Activated CD4-positive, alpha-beta T cell treated with anti-CD3 and anti-CD28 coated beads for 36 hours (primary cell): ENCODE results near the gene EEF1AKMT2. TPM values are rescaled to one million over a fixed set of nuclear protein-coding genes. Genes with fewer than 3 reads are reported as not detected.
A peak's percentile ranks its signal among the peaks of the same experiment; 100 is the strongest.
"Not testable (repeated sequence)": the region's sequence is repeated elsewhere in the genome, so short reads cannot be mapped to it uniquely, and the experiment has no call there.

Source experiments
- ATAC-seq: fragments of 200-7000 bp; cut with Tn5 transposase; one replicate; pipeline ENCODE4 v1.10.0; 2021; ENCODE audit warnings: mild to moderate bottlenecking, moderate library complexity
- CTCF ChIA-PET: fragments of 350-600 bp; sonication (Branson Sonifier 250); formaldehyde crosslinking; loops from one replicate; lab custom pipeline; 2021; ENCODE audit warnings: antibody characterized with exemption; lab: Charles Lee
- POLR2A ChIA-PET: fragments of 350-600 bp; sonication (Branson Sonifier 250); formaldehyde crosslinking; loops from one replicate; lab custom pipeline; 2021; ENCODE audit warnings: antibody characterized with exemption, inconsistent platforms; lab: Charles Lee
- DNase-seq: peaks from one replicate; pipeline ENCODE4 v3.0.0-alpha.2; 2020
- H3K27ac Mint-ChIP-seq: one replicate; pipeline ENCODE4 v1.8.0; 2021; ENCODE audit warnings: mixed read lengths
- H3K27me3 Mint-ChIP-seq: one replicate; pipeline ENCODE4 v1.8.0; 2021; ENCODE audit warnings: mixed read lengths
- H3K36me3 Mint-ChIP-seq: one replicate; pipeline ENCODE4 v1.8.0; 2021; ENCODE audit warnings: low read depth, mixed read lengths
- H3K4me1 Mint-ChIP-seq: one replicate; pipeline ENCODE4 v1.8.0; 2021; ENCODE audit warnings: mixed read lengths
- H3K4me3 Mint-ChIP-seq: one replicate; pipeline ENCODE4 v1.8.0; 2021; ENCODE audit warnings: mild to moderate bottlenecking, moderate library complexity, mixed read lengths
- H3K9me3 Mint-ChIP-seq: one replicate; pipeline ENCODE4 v1.8.0; 2021; ENCODE audit warnings: low read depth, mixed read lengths
- intact Hi-C, 2 experiments: fragments of 100-400 bp; cut with DNase I in 1 of 2; cut with micrococcal nuclease in 1 of 2; formaldehyde crosslinking; loops; one replicate each; pipeline versions ENCODE4 v1.14.2 to v1.15.1; 2022 to 2024; cut with DNase I, micrococcal nuclease
- total RNA-seq, 2 experiments: library from RNA; stranded (reverse); gene quantifications; one replicate each; pipeline ENCODE4 v1.2.3, GENCODE V29; 2021

Gene EEF1AKMT2
- total RNA-seq, 2 experiments from 2014 or later = 21.4 to 28.4 TPM

GRCh38 chr10:124821520-124821919, 29.8 kb upstream of the EEF1AKMT2 start:
- Mint-ChIP-seq H3K36me3 (peaks cover 28% of the 10 kb centered on the region), H3K9me3 (no peaks in the 10 kb centered on the region), H3K4me3 (no peak overlapping the region), H3K27me3 (no peaks in the 10 kb centered on the region), H3K27ac (no peak overlapping the region), H3K4me1 (peaks cover 2% of the 10 kb centered on the region)
- intact Hi-C loops = no loop called here
- ChIA-PET CTCF (no interaction called here), POLR2A (no interaction called here)
- DNase-seq (no peak), ATAC-seq (no peak)

GRCh38 chr10:124820121-124820520, 28.4 kb upstream of the EEF1AKMT2 start:
- ATAC-seq = no peak
- intact Hi-C loops = no loop called here
- no peaks in the 10 kb centered on the region for H3K9me3 Mint-ChIP-seq
- no peak overlapping the region for H3K27ac Mint-ChIP-seq
- ChIA-PET CTCF (no interaction called here), POLR2A (no interaction called here)
- peaks cover 2% of the 10 kb centered on the region for H3K4me1 Mint-ChIP-seq
- H3K36me3 Mint-ChIP-seq = peaks cover 31% of the 10 kb centered on the region
- no peak overlapping the region for H3K4me3 Mint-ChIP-seq
- no peaks in the 10 kb centered on the region for H3K27me3 Mint-ChIP-seq
- DNase-seq = no peak

- Mint-ChIP-seq H3K36me3 (no peaks in the 10 kb centered on the region), H3K9me3 (no peaks in the 10 kb centered on the region), H3K27me3 (no peaks in the 10 kb centered on the region), H3K4me3 (peak overlapping the region; percentile 91), H3K4me1 (peaks cover 19% of the 10 kb centered on the region), H3K27ac (peak overlapping the region; percentile 90)
- peak; percentile 43 for ATAC-seq
- POLR2A ChIA-PET = interaction anchor here (1.0 to 1.7 kb wide), 3 partner anchors 11 to 115 kb away, joined by 3 to 10 read pairs (median 4); partner anchors contain the start of gene EEF1AKMT2
- CTCF ChIA-PET = interaction anchor here (0.8 to 2.2 kb wide), 6 partner anchors 15 to 111 kb away, joined by 3 to 12 read pairs (median 4); no protein-coding TSS in a partner anchor
- no peak for DNase-seq
- intact Hi-C loops = loop anchor here (1.0 to 5.0 kb wide), 5 partner anchors 115 to 1020 kb away; partner anchors contain the start of genes BCCIP (in 1 of the 2), EDRF1 (in 1 of the 2), LHPP (in 1 of the 2) and OAT (in 1 of the 2)
Measured at GRCh38 chr10:124802313-124802675, 10.6 kb upstream of the EEF1AKMT2 start.

GRCh38 chr10:124799211-124799610, 7.5 kb upstream of the EEF1AKMT2 start:
- Mint-ChIP-seq H3K36me3 (no peaks in the 10 kb centered on the region), H3K9me3 (no peaks in the 10 kb centered on the region), H3K27me3 (no peaks in the 10 kb centered on the region), H3K27ac (no peak overlapping the region), H3K4me3 (no peak overlapping the region), H3K4me1 (peaks cover 19% of the 10 kb centered on the region)
- intact Hi-C loops = loop anchor here in 1 of 2 experiments (10.0 kb wide), 1 partner anchor 1644 kb away; the partner anchor contains the start of gene BUB3
- ChIA-PET CTCF (interaction anchor here (0.7 kb wide), 2 partner anchors 211 to 262 kb away, joined by 3 read pairs; no protein-coding TSS in a partner anchor), POLR2A (no interaction called here)
- DNase-seq = no peak
- no peak for ATAC-seq

- no peak for DNase-seq
- no peak overlapping the region for H3K27ac Mint-ChIP-seq
- H3K9me3 Mint-ChIP-seq = no peaks in the 10 kb centered on the region
- CTCF ChIA-PET = interaction anchor here (0.5 to 0.7 kb wide), 2 partner anchors 91 to 262 kb away, joined by 3 read pairs; no protein-coding TSS in a partner anchor
- POLR2A ChIA-PET = interaction anchor here (0.9 kb wide), 1 partner anchor 118 kb away, joined by 3 read pairs; no protein-coding TSS in a partner anchor
- intact Hi-C loops = loop anchor here in 1 of 2 experiments (10.0 kb wide), 1 partner anchor 1644 kb away; the partner anchor contains the start of gene BUB3
- no peak overlapping the region for H3K4me3 Mint-ChIP-seq
- no peaks in the 10 kb centered on the region for H3K36me3 Mint-ChIP-seq
- no peaks in the 10 kb centered on the region for H3K27me3 Mint-ChIP-seq
- no peak for ATAC-seq
- peaks cover 19% of the 10 kb centered on the region for H3K4me1 Mint-ChIP-seq
Measured at GRCh38 chr10:124798781-124799180, 7.1 kb upstream of the EEF1AKMT2 start.

- ChIA-PET POLR2A (interaction anchor here (0.9 kb wide), 1 partner anchor 119 kb away, joined by 3 read pairs; no protein-coding TSS in a partner anchor), CTCF (interaction anchor here (0.5 kb wide), 1 partner anchor 91 kb away, joined by 3 read pairs; no protein-coding TSS in a partner anchor)
- ATAC-seq (no peak), DNase-seq (no peak)
- intact Hi-C loops = loop anchor here in 1 of 2 experiments (10.0 kb wide), 1 partner anchor 1644 kb away; the partner anchor contains the start of gene BUB3
- no peak overlapping the region for H3K27ac Mint-ChIP-seq
- no peaks in the 10 kb centered on the region for H3K36me3 Mint-ChIP-seq
- no peaks in the 10 kb centered on the region for H3K9me3 Mint-ChIP-seq
- peaks cover 18% of the 10 kb centered on the region for H3K4me1 Mint-ChIP-seq
- H3K27me3 Mint-ChIP-seq = no peaks in the 10 kb centered on the region
- no peak overlapping the region for H3K4me3 Mint-ChIP-seq
Measured at GRCh38 chr10:124798364-124798763, 6.7 kb upstream of the EEF1AKMT2 start.

- Mint-ChIP-seq H3K36me3 (peaks cover 9% of the 10 kb centered on the region), H3K27me3 (no peaks in the 10 kb centered on the region), H3K27ac (peak overlapping the region; percentile 90), H3K4me3 (peak overlapping the region; percentile 98), H3K9me3 (no peaks in the 10 kb centered on the region), H3K4me1 (peaks cover 16% of the 10 kb centered on the region)
- no peak for ATAC-seq
- CTCF ChIA-PET = no interaction called here
- POLR2A ChIA-PET = interaction anchor here (0.8 kb wide), 1 partner anchor 42 kb away, joined by 5 read pairs; no protein-coding TSS in a partner anchor
- DNase-seq = no peak
- intact Hi-C loops = loop anchor here (5.0 to 10.0 kb wide), 2 partner anchors 46 to 1638 kb away; partner anchors contain the start of gene BUB3 (in 1 of the 2)
Measured at GRCh38 chr10:124792998-124793352, 1.3 kb upstream of the EEF1AKMT2 start.

- POLR2A ChIA-PET, intact Hi-C loops, CTCF ChIA-PET: not testable (repeated sequence)
Measured at GRCh38 chr10:124782900-124783299, 8.8 kb downstream of the EEF1AKMT2 start.

GRCh38 chr10:124768791-124769190, 22.9 kb downstream of the EEF1AKMT2 start:
- POLR2A ChIA-PET = no interaction called here
- Mint-ChIP-seq H3K9me3 (no peaks in the 10 kb centered on the region), H3K27me3 (no peaks in the 10 kb centered on the region), H3K27ac (no peak overlapping the region), H3K4me1 (no peaks in the 10 kb centered on the region), H3K36me3 (peaks cover 44% of the 10 kb centered on the region), H3K4me3 (no peak overlapping the region)
- ATAC-seq (no peak), DNase-seq (no peak)
- CTCF ChIA-PET = no interaction called here
- intact Hi-C loops = no loop called here

More at GRCh38 chr10:124782900-124783299, 8.8 kb downstream of the EEF1AKMT2 start:
- H3K27ac Mint-ChIP-seq, DNase-seq, H3K27me3 Mint-ChIP-seq, H3K9me3 Mint-ChIP-seq, ATAC-seq, H3K4me1 Mint-ChIP-seq, H3K4me3 Mint-ChIP-seq: not testable (repeated sequence)
- H3K36me3 Mint-ChIP-seq = peaks cover 27% of the 10 kb centered on the region

GRCh38 chr10:124765256-124765655, 26.4 kb downstream of the EEF1AKMT2 start:
- H3K27me3 Mint-ChIP-seq = no peaks in the 10 kb centered on the region
- no peak for DNase-seq
- no peak overlapping the region for H3K27ac Mint-ChIP-seq
- no peaks in the 10 kb centered on the region for H3K4me1 Mint-ChIP-seq
- ATAC-seq = no peak
- no peak overlapping the region for H3K4me3 Mint-ChIP-seq
- CTCF ChIA-PET = interaction anchor here (0.9 to 1.8 kb wide), 4 partner anchors 8 to 232 kb away, joined by 3 to 7 read pairs (median 4); no protein-coding TSS in a partner anchor
- POLR2A ChIA-PET = no interaction called here
- intact Hi-C loops = no loop called here
- no peaks in the 10 kb centered on the region for H3K9me3 Mint-ChIP-seq
- peaks cover 32% of the 10 kb centered on the region for H3K36me3 Mint-ChIP-seq

GRCh38 chr10:124763267-124763666, 28.4 kb downstream of the EEF1AKMT2 start:
- no peak overlapping the region for H3K27ac Mint-ChIP-seq
- ATAC-seq (no peak), DNase-seq (no peak)
- CTCF ChIA-PET = interaction anchor here (0.5 to 2.9 kb wide), 3 partner anchors 14 to 427 kb away, joined by 3 to 11 read pairs (median 4); no protein-coding TSS in a partner anchor
- no peaks in the 10 kb centered on the region for H3K27me3 Mint-ChIP-seq
- intact Hi-C loops = no loop called here
- no peaks in the 10 kb centered on the region for H3K4me1 Mint-ChIP-seq
- H3K4me3 Mint-ChIP-seq = no peak overlapping the region
- H3K9me3 Mint-ChIP-seq = no peaks in the 10 kb centered on the region
- POLR2A ChIA-PET = no interaction called here
- peaks cover 35% of the 10 kb centered on the region for H3K36me3 Mint-ChIP-seq
